Subcutaneous abdominal adipose tissue (tissue), 5 donors: ENCODE results near the gene RAC2.

Experiments used
- H3K27ac ChIP-seq: one replicate; pipeline ENCODE4 v1.7.0; 2013; ENCODE audit warnings: low read depth, mild to moderate bottlenecking, inconsistent platforms, low read length, moderate library complexity
- H3K27me3 ChIP-seq, 5 donors: one replicate each; pipeline ENCODE4 v1.7.0; 2013; ENCODE audit warnings: low read length in 5 of 5, inconsistent platforms in 1 of 5; ENCODE audit not compliant: control insufficient read depth in 5 of 5, insufficient read depth in 4 of 5
- H3K36me3 ChIP-seq, 5 donors: one replicate each; pipeline ENCODE4 v1.7.0; 2013; ENCODE audit warnings: low read length in 5 of 5; ENCODE audit not compliant: control insufficient read depth in 5 of 5, insufficient read depth in 5 of 5
- H3K4me1 ChIP-seq, 5 donors: one replicate each; pipeline ENCODE4 v1.7.0; 2013; ENCODE audit warnings: low read length in 5 of 5, mild to moderate bottlenecking in 3 of 5, moderate library complexity in 1 of 5; ENCODE audit not compliant: control insufficient read depth in 5 of 5, insufficient read depth in 5 of 5
- H3K4me3 ChIP-seq, 5 donors: one replicate each; pipeline ENCODE4 v1.7.0; 2013; ENCODE audit warnings: low read length in 5 of 5, low read depth in 1 of 5
- H3K9ac ChIP-seq, 5 donors: one replicate each; pipeline ENCODE4 v1.7.0; 2013; ENCODE audit warnings: low read length in 5 of 5, mild to moderate bottlenecking in 4 of 5, moderate library complexity in 3 of 5
- H3K9me3 ChIP-seq, 5 donors: one replicate each; pipeline ENCODE4 v1.7.0; 2013; ENCODE audit warnings: low read length in 5 of 5; ENCODE audit not compliant: control insufficient read depth in 5 of 5
- donor health status: healthy.
- donor health status: healthy.
- donor health status: healthy.
- donor health status: healthy.
- donor health status: healthy.

RAC2 gene

GRCh38 chr22:37267661-37268413 is 23.8 kb upstream of the RAC2 start:
- H3K36me3 ChIP-seq, result no peaks in the 10 kb centered on the region
- peaks cover 0 to 31% (median 7%) of the 10 kb centered on the region in 5 donors for H3K4me1 ChIP-seq
- no peak overlapping the region for H3K9ac ChIP-seq
- H3K27ac ChIP-seq, result no peak overlapping the region
- peaks cover 8 to 17% (median 15%) of the 10 kb centered on the region in 5 donors for H3K9me3 ChIP-seq
- H3K4me3 ChIP-seq, result no peak overlapping the region
- H3K27me3 ChIP-seq, result peaks cover 0 to 17% (median 6%) of the 10 kb centered on the region in 5 donors

- peaks cover 5 to 17% (median 11%) of the 10 kb centered on the region in 5 donors for H3K27me3 ChIP-seq
- no peak overlapping the region for H3K9ac ChIP-seq
- peaks cover 0 to 28% (median 7%) of the 10 kb centered on the region in 5 donors for H3K4me1 ChIP-seq
- H3K27ac ChIP-seq, result no peak overlapping the region
- peak overlapping the region; percentile 32 to 58 (median 55) for H3K4me3 ChIP-seq
- no peaks in the 10 kb centered on the region for H3K36me3 ChIP-seq
- peaks cover 8 to 17% (median 15%) of the 10 kb centered on the region in 5 donors for H3K9me3 ChIP-seq
Observed at GRCh38 chr22:37267135-37267587, 23.1 kb upstream of the RAC2 start.

GRCh38 chr22:37266581-37267134 is 22.6 kb upstream of the RAC2 start:
- Histone ChIP-seq H3K4me1 (peaks cover 0 to 23% (median 7%) of the 10 kb centered on the region in 5 donors), H3K27me3 (peaks cover 5 to 17% (median 14%) of the 10 kb centered on the region in 5 donors), H3K4me3 (peak overlapping the region in 3 of 5 donors; percentile 55 to 58 (median 58)), H3K9me3 (peaks cover 8 to 17% (median 15%) of the 10 kb centered on the region in 5 donors), H3K9ac (no peak overlapping the region), H3K27ac (no peak overlapping the region), H3K36me3 (no peaks in the 10 kb centered on the region)

- H3K9me3 ChIP-seq, result peaks cover 8 to 17% (median 15%) of the 10 kb centered on the region in 5 donors
- peak overlapping the region in 3 of 5 donors; percentile 6 to 19 (median 7) for H3K4me3 ChIP-seq
- no peaks in the 10 kb centered on the region for H3K36me3 ChIP-seq
- H3K27ac ChIP-seq, result no peak overlapping the region
- H3K9ac ChIP-seq, result no peak overlapping the region
- H3K27me3 ChIP-seq, result peaks cover 11 to 26% (median 21%) of the 10 kb centered on the region in 5 donors
- peaks cover 0 to 17% (median 7%) of the 10 kb centered on the region in 5 donors for H3K4me1 ChIP-seq
Observed at GRCh38 chr22:37263966-37264887, 20.2 kb upstream of the RAC2 start.

GRCh38 chr22:37262346-37262745 is 18.3 kb upstream of the RAC2 start:
- Histone ChIP-seq H3K36me3 (no peaks in the 10 kb centered on the region), H3K9ac (no peak overlapping the region), H3K27me3 (peaks cover 16 to 31% (median 26%) of the 10 kb centered on the region in 5 donors), H3K4me1 (peaks cover 0 to 12% (median 7%) of the 10 kb centered on the region in 5 donors), H3K27ac (no peak overlapping the region), H3K4me3 (no peak overlapping the region), H3K9me3 (peaks cover 8 to 17% (median 15%) of the 10 kb centered on the region in 5 donors)

GRCh38 chr22:37260901-37261336 is 16.9 kb upstream of the RAC2 start:
- Histone ChIP-seq H3K36me3 (no peaks in the 10 kb centered on the region), H3K4me1 (peaks cover 0 to 4% (median 0%) of the 10 kb centered on the region in 5 donors), H3K27me3 (peaks cover 27 to 42% (median 33%) of the 10 kb centered on the region in 5 donors), H3K4me3 (no peak overlapping the region), H3K9me3 (peaks cover 8 to 17% (median 15%) of the 10 kb centered on the region in 5 donors), H3K9ac (peak overlapping the region in 1 of 5 donors; percentile 5), H3K27ac (no peak overlapping the region)

- Histone ChIP-seq H3K27ac (no peak overlapping the region), H3K4me1 (peaks cover 0 to 4% (median 0%) of the 10 kb centered on the region in 5 donors), H3K9me3 (peaks cover 8 to 17% (median 15%) of the 10 kb centered on the region in 5 donors), H3K36me3 (no peaks in the 10 kb centered on the region), H3K9ac (peak overlapping the region in 1 of 5 donors; percentile 5), H3K4me3 (no peak overlapping the region), H3K27me3 (peaks cover 27 to 44% (median 37%) of the 10 kb centered on the region in 5 donors)
Observed at GRCh38 chr22:37260155-37260795, 16.2 kb upstream of the RAC2 start.

GRCh38 chr22:37259540-37260029 is 15.5 kb upstream of the RAC2 start:
- peaks cover 0 to 4% (median 0%) of the 10 kb centered on the region in 5 donors for H3K4me1 ChIP-seq
- H3K27me3 ChIP-seq, result peaks cover 27 to 44% (median 37%) of the 10 kb centered on the region in 5 donors
- H3K27ac ChIP-seq, result no peak overlapping the region
- H3K9ac ChIP-seq, result no peak overlapping the region
- H3K9me3 ChIP-seq, result peaks cover 8 to 12% (median 11%) of the 10 kb centered on the region in 5 donors
- H3K4me3 ChIP-seq, result no peak overlapping the region
- H3K36me3 ChIP-seq, result no peaks in the 10 kb centered on the region
